ENCODE measurements around the gene EYS.
"Not testable (repeated sequence)": the region's sequence is repeated elsewhere in the genome, so short reads cannot be mapped to it uniquely, and the experiment has no call there.

EYS gene

DNA sequence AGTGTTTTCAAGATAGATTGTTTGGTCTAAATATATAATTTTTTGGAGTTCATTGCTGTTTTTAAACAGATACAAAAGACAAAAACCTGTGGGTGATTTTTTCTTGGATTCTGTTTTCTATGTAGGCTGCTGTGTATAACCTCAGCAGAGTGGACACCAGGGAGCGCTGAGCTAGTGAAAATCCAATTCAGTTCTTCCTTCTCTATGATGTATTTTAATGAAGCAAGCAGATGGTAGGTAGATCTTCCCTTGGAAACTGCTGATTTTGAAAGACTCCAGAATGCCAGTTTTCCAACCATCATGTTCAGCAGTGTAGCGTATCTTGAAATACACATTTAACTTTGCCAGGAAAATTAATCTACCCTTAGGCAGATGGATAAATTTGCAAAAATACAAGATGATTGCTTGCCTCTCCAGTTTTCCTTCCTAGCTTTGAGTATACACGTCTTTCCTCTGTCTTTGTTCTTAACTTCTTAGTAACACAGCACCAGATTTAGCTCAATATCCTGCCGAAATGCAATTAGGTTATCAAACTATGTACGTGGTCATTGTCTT, 1893.4 kb downstream of the EYS start:
- Histone ChIP-seq H3K27ac (ENCODE audit: low read length) (no peak overlapping the region), H3K36me3 (ENCODE audit: control insufficient read depth, insufficient read depth, low read length) (no peaks in the 10 kb centered on the region), H3K9me3 (ENCODE audit: control insufficient read depth, insufficient read depth, low read length) (no peaks in the 10 kb centered on the region), H3K4me1 (ENCODE audit: control insufficient read depth, insufficient read depth, low read length) (no peaks in the 10 kb centered on the region; the same call in 1 of the 2 replicates), H3K27me3 (ENCODE audit: control insufficient read depth, insufficient read depth, low read length) (no peaks in the 10 kb centered on the region), H3K4me3 (ENCODE audit: low read length) (no peak overlapping the region)
- DNase-seq (ENCODE audit: low read depth, low spot score), result no peak
- WGBS (ENCODE audit: insufficient coverage, insufficient read length), result no CpG with 5 or more reads among the region's 5 CpGs

DNA sequence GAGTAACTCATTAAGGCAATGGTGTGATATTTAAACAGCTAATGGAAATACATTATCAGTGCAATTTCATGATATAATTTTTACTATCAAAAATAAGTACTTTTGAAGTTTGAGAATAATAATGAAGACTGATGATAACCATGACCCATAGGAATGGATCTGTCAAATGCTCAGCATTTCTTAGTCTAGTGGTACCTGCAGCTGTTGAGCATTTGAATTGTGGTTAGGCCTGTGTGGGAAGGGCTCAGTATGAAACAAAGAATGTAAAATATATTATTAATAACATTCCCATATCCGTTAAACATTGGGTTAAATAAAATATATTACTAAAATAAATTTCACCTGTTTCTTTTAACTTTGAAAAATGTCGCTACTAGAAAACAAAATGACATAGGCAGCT, 1898.5 kb downstream of the EYS start:
- Histone ChIP-seq H3K27me3 (ENCODE audit: control insufficient read depth, insufficient read depth, low read length) (no peaks in the 10 kb centered on the region), H3K9me3 (ENCODE audit: control insufficient read depth, insufficient read depth, low read length) (no peaks in the 10 kb centered on the region), H3K4me3 (ENCODE audit: low read length) (no peak overlapping the region), H3K36me3 (ENCODE audit: control insufficient read depth, insufficient read depth, low read length) (no peaks in the 10 kb centered on the region), H3K27ac (ENCODE audit: low read length) (no peak overlapping the region), H3K4me1 (ENCODE audit: control insufficient read depth, insufficient read depth, low read length) (no peaks in the 10 kb centered on the region)
- no CpG with 5 or more reads among the region's 2 CpGs for WGBS (ENCODE audit: insufficient coverage, insufficient read length)
- no peak for DNase-seq (ENCODE audit: low read depth, low spot score)

DNA sequence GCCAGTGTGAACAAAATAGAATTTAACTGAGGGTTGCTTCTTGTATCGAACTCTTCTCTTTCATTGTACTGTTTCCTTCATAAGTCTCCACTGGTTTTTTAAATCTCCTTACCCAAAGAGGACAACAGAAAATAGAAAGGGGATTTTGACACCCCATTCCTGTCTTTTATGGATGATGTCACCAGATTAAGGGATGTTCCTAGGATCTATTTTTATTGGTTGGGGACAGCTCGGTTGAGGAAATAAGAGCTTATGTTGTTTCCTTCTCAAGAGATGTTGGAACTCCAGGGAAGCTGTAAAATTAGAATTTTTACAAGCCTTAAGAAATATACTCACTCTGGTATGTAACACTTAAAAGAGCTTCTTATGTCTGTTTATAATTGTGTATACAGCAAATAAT, 1900.0 kb downstream of the EYS start:
- no peak for DNase-seq (ENCODE audit: low read depth, low spot score)
- H3K27ac ChIP-seq (ENCODE audit: low read length), result no peak overlapping the region
- WGBS (ENCODE audit: insufficient coverage, insufficient read length), result no CpG with 5 or more reads among the region's 2 CpGs
- no peak overlapping the region for H3K4me3 ChIP-seq (ENCODE audit: low read length)
- no peaks in the 10 kb centered on the region for H3K36me3 ChIP-seq (ENCODE audit: control insufficient read depth, insufficient read depth, low read length)
- H3K4me1 ChIP-seq (ENCODE audit: control insufficient read depth, insufficient read depth, low read length), result no peaks in the 10 kb centered on the region
- no peaks in the 10 kb centered on the region for H3K27me3 ChIP-seq (ENCODE audit: control insufficient read depth, insufficient read depth, low read length)
- no peaks in the 10 kb centered on the region for H3K9me3 ChIP-seq (ENCODE audit: control insufficient read depth, insufficient read depth, low read length)

DNA sequence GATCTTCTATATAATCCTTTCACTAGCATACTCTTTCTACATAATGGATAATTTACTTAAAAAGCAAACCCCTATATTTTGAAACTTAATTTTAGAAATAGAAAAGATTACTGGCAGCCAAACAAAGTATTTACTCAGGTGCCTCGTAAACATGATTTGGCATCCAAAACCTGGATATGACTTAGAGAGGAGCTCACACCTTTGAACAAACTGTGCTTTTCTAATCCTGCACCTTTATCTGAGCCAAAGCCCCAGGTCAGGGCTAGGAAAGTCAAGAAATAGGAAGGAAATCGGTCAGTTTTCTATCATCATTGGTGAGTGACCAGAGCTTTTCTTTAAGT, 1900.5 kb downstream of the EYS start:
- no peak overlapping the region for H3K4me3 ChIP-seq (ENCODE audit: low read length)
- H3K27ac ChIP-seq (ENCODE audit: low read length), result no peak overlapping the region
- DNase-seq (ENCODE audit: low read depth, low spot score), result no peak
- H3K27me3 ChIP-seq (ENCODE audit: control insufficient read depth, insufficient read depth, low read length), result no peaks in the 10 kb centered on the region
- H3K4me1 ChIP-seq (ENCODE audit: control insufficient read depth, insufficient read depth, low read length), result no peaks in the 10 kb centered on the region
- WGBS (ENCODE audit: insufficient coverage, insufficient read length), result no CpG with 5 or more reads among the region's 2 CpGs
- no peaks in the 10 kb centered on the region for H3K9me3 ChIP-seq (ENCODE audit: control insufficient read depth, insufficient read depth, low read length)
- no peaks in the 10 kb centered on the region for H3K36me3 ChIP-seq (ENCODE audit: control insufficient read depth, insufficient read depth, low read length)

DNA sequence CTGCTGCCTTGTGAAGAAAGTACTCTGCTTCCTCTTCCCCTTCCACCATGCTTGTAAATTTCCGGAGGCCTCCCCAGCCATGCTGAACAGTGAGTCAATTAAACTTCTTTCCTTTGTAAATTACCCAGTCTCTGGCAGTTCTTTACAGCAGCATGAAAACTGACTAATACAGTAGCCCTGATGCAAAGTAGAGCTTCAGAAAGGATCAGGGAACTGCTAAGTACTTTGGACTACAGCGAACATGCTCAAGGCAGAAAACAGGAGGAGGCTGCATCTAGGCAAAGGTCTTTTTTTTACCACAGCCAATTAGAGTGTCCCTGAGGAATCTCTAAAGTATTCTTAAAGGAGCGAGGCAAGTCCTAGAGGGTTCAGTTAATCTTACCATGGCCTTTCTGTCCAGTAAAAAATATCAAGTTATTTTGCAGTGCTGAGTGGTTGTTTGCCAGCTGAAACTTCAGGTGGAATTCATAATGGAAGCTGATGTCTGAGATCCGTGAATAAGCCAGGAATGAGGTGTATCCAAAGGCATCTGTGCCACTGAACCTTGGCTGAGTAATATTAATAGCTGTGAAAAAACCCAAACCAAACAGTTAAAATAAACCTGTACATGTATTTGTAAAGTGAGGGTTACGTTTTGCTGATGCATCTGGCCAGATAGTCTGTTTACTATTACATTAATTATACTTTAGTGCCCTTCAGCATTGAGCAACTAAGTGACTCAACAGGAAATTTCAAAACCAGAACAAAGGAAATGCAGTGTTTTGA, 1901.0 kb downstream of the EYS start:
- no peaks in the 10 kb centered on the region for H3K4me1 ChIP-seq (ENCODE audit: control insufficient read depth, insufficient read depth, low read length)
- DNase-seq (ENCODE audit: low read depth, low spot score), result no peak
- H3K4me3 ChIP-seq (ENCODE audit: low read length), result no peak overlapping the region
- H3K36me3 ChIP-seq (ENCODE audit: control insufficient read depth, insufficient read depth, low read length), result no peaks in the 10 kb centered on the region
- no CpG with 5 or more reads among the region's 5 CpGs for WGBS (ENCODE audit: insufficient coverage, insufficient read length)
- H3K9me3 ChIP-seq (ENCODE audit: control insufficient read depth, insufficient read depth, low read length), result no peaks in the 10 kb centered on the region
- no peaks in the 10 kb centered on the region for H3K27me3 ChIP-seq (ENCODE audit: control insufficient read depth, insufficient read depth, low read length)
- H3K27ac ChIP-seq (ENCODE audit: low read length), result no peak overlapping the region

DNA sequence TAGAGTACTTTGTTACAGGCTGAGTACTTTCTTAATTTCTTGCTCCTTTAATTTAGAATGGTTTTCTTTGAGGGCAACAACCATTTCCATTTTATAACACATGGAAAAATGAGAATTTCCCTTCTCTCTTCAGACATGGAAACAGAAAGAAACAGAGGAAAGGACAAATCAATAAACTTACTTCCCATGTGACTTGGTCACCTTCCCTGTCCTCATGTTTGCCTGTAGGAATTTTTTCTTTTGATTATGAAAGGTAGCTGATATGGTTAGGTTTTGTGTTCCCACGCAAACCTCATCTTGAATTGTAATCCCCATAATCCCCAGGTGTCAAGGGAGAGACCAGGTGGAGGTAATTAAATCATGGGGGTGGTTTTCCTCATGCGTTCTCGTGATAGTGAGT, 1901.7 kb downstream of the EYS start:
- Histone ChIP-seq H3K9me3 (ENCODE audit: control insufficient read depth, insufficient read depth, low read length) (no peaks in the 10 kb centered on the region), H3K4me1 (ENCODE audit: control insufficient read depth, insufficient read depth, low read length) (no peaks in the 10 kb centered on the region), H3K27me3 (ENCODE audit: control insufficient read depth, insufficient read depth, low read length) (no peaks in the 10 kb centered on the region), H3K36me3 (ENCODE audit: control insufficient read depth, insufficient read depth, low read length) (no peaks in the 10 kb centered on the region), H3K4me3 (ENCODE audit: low read length) (no peak overlapping the region), H3K27ac (ENCODE audit: low read length) (no peak overlapping the region)
- DNase-seq (ENCODE audit: low read depth, low spot score), result no peak
- WGBS (ENCODE audit: insufficient coverage, insufficient read length), result no CpG with 5 or more reads among the region's 3 CpGs

DNA sequence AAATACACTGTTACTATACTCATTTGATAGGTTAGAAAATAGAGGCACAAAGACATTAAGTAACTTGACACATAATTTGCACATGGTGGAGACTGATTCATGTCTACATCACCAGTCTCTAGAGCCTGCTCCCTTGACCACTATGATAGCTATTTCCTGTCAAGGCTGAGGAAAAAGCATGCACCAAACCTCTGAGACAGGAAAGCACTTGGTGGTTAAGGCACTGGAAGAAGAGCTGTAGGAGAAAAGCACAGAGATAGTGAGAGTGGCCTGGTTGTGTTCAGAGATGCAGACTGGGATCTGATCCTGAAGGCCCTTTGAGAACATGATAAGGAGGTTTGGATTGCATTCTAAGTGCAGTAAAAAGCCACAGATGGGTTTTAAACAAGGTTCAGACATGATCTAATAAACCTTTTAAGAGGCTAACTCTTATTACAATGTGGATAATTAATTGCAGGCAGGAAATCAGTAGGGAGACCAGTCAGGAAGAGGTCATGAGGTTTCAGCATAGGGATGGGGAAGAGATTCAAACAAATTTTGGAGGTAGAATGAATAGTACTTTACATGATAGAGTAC, 1902.6 kb downstream of the EYS start:
- Histone ChIP-seq H3K27me3 (ENCODE audit: control insufficient read depth, insufficient read depth, low read length) (no peaks in the 10 kb centered on the region), H3K9me3 (ENCODE audit: control insufficient read depth, insufficient read depth, low read length) (no peaks in the 10 kb centered on the region), H3K27ac (ENCODE audit: low read length) (no peak overlapping the region), H3K4me3 (ENCODE audit: low read length) (no peak overlapping the region), H3K4me1 (ENCODE audit: control insufficient read depth, insufficient read depth, low read length) (no peaks in the 10 kb centered on the region), H3K36me3 (ENCODE audit: control insufficient read depth, insufficient read depth, low read length) (no peaks in the 10 kb centered on the region)
- DNase-seq (ENCODE audit: low read depth, low spot score), result no peak

DNA sequence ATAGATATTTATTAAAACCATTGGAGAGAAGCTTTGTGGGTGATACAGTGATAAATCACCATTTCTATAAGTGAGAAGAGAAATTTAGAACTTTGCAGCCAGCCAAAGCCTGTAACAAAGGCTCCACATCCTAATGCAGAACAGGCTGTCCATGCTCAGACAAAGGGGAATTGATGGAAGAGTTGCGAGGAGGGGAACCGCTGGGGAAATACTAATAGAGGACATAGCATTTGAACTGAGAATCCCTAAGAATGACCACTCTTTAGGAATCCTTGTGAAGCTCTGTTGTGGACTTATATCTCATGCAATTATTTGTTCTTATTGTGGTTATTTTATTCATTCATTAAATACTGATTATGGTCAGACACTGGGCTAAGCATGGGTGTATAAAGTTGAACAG, 1903.7 kb downstream of the EYS start:
- no peaks in the 10 kb centered on the region for H3K36me3 ChIP-seq (ENCODE audit: control insufficient read depth, insufficient read depth, low read length)
- H3K9me3 ChIP-seq (ENCODE audit: control insufficient read depth, insufficient read depth, low read length), result no peaks in the 10 kb centered on the region
- no peaks in the 10 kb centered on the region for H3K4me1 ChIP-seq (ENCODE audit: control insufficient read depth, insufficient read depth, low read length)
- WGBS (ENCODE audit: insufficient coverage, insufficient read length), result no CpG with 5 or more reads among the region's 2 CpGs
- H3K4me3 ChIP-seq (ENCODE audit: low read length), result no peak overlapping the region
- H3K27me3 ChIP-seq (ENCODE audit: control insufficient read depth, insufficient read depth, low read length), result no peaks in the 10 kb centered on the region
- no peak overlapping the region for H3K27ac ChIP-seq (ENCODE audit: low read length)
- no peak for DNase-seq (ENCODE audit: low read depth, low spot score)

DNA sequence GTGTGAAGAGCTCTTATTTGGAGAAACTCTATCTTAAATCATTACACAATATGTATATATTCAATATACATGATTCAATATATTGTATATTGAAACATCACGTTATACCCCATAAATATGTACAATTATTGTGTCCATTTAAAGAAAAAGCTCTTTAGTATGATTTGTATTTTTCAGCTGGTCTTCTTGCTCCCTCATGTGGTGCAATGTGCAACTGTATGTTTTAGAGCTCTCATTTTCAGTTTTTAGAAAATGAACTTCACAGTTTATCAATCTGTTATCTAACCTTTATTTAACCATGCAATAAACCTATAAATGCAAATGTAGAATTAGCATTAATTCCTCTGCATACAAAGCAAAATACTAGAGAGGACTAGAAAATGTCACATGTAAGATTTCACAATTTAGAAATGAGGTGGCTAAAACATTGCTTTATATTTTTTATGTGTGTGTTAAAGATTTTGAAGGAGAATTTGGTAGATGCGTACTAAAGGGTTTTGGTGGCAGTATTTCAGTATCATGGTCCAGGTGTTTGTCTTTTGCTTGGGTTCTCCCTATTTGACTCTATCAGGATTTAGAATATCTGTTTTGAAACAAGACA, 1904.3 kb downstream of the EYS start:
- Histone ChIP-seq H3K4me1 (ENCODE audit: control insufficient read depth, insufficient read depth, low read length) (no peaks in the 10 kb centered on the region), H3K27me3 (ENCODE audit: control insufficient read depth, insufficient read depth, low read length) (no peaks in the 10 kb centered on the region), H3K27ac (ENCODE audit: low read length) (no peak overlapping the region), H3K4me3 (ENCODE audit: low read length) (no peak overlapping the region), H3K36me3 (ENCODE audit: control insufficient read depth, insufficient read depth, low read length) (no peaks in the 10 kb centered on the region), H3K9me3 (ENCODE audit: control insufficient read depth, insufficient read depth, low read length) (no peaks in the 10 kb centered on the region)
- DNase-seq (ENCODE audit: low read depth, low spot score), result no peak
- WGBS (ENCODE audit: insufficient coverage, insufficient read length), result 100% methylated on average over 1 of the region's 2 CpGs

DNA sequence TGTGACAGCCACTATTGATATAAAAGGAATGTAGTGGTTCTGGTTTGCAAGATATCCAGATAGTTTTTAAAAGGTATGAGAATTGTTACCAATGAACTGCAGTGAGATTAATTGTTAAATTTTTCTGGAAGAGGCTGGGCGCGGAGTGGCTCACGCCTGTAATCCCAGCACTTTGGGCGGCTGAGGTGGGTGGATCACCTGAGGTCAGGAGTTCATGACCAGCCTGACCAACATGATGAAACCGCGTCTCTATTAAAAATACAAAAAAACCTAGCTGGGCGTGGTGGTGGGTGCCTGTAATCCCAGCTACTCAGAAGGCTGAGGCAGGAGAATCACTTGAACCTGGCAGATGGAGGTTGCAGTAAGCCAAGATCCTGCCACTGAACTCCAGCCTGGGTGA, 1906.6 kb downstream of the EYS start:
- H3K36me3 ChIP-seq (ENCODE audit: control insufficient read depth, insufficient read depth, low read length); H3K27me3 ChIP-seq (ENCODE audit: control insufficient read depth, insufficient read depth, low read length); H3K9me3 ChIP-seq (ENCODE audit: control insufficient read depth, insufficient read depth, low read length); H3K27ac ChIP-seq (ENCODE audit: low read length); H3K4me3 ChIP-seq (ENCODE audit: low read length); H3K4me1 ChIP-seq (ENCODE audit: control insufficient read depth, insufficient read depth, low read length); DNase-seq (ENCODE audit: low read depth, low spot score): not testable (repeated sequence)
- no CpG with 5 or more reads among the region's 7 CpGs for WGBS (ENCODE audit: insufficient coverage, insufficient read length)

All from iPS DF 6.9 (cell line).